Mesenchymal stem cell (in vitro differentiated cells and primary cell): ENCODE data around the gene FAT1.

Experiments
- DNase-seq: peaks from one replicate; pipeline ENCODE4 v3.0.0-alpha.2; 2013
- H2AFZ ChIP-seq: one replicate; pipeline ENCODE4 v1.6.1; 2013; ENCODE audit warnings: low read depth, mild to moderate bottlenecking, control low read depth, inconsistent platforms, low read length, moderate library complexity
- H2AK5ac ChIP-seq: 2 replicates; pipeline ENCODE4 v1.6.1; 2013; ENCODE audit warnings: low read length, moderate library complexity, mild to moderate bottlenecking, inconsistent platforms; ENCODE audit not compliant: severe bottlenecking
- H2BK120ac ChIP-seq: one replicate; pipeline ENCODE4 v1.6.1; 2013; ENCODE audit warnings: low read depth, mild to moderate bottlenecking, inconsistent platforms, low read length, moderate library complexity
- H2BK12ac ChIP-seq, 2 experiments: one replicate each; pipeline ENCODE4 v1.6.1; 2013; ENCODE audit warnings: inconsistent platforms in 2 of 2, low read length in 2 of 2, mild to moderate bottlenecking in 2 of 2, moderate library complexity in 2 of 2, control low read depth in 1 of 2
- H2BK15ac ChIP-seq: one replicate; pipeline ENCODE4 v1.6.1; 2013; ENCODE audit warnings: mild to moderate bottlenecking, low read depth, inconsistent platforms; ENCODE audit not compliant: poor library complexity, severe bottlenecking
- H2BK5ac ChIP-seq: 2 replicates; pipeline ENCODE4 v1.6.1; 2013; ENCODE audit warnings: low read depth, mild to moderate bottlenecking, low read length, control low read depth, inconsistent platforms; ENCODE audit not compliant: poor library complexity, severe bottlenecking
- H3K14ac ChIP-seq, 2 experiments: one replicate each; pipeline ENCODE4 v1.6.1; 2013; ENCODE audit warnings: inconsistent platforms in 2 of 2, low read length in 2 of 2, control low read depth in 1 of 2, mild to moderate bottlenecking in 1 of 2, moderate library complexity in 1 of 2
- H3K18ac ChIP-seq, 2 experiments: one replicate each; pipeline ENCODE4 v1.6.1; 2013; ENCODE audit warnings: inconsistent platforms in 2 of 2, low read length in 2 of 2, control low read depth in 1 of 2, low read depth in 1 of 2, mild to moderate bottlenecking in 1 of 2
- H3K23ac ChIP-seq, 2 experiments: one replicate each; pipeline ENCODE4 v1.6.1; 2013; ENCODE audit warnings: inconsistent platforms in 2 of 2, low read length in 2 of 2, mild to moderate bottlenecking in 2 of 2, moderate library complexity in 2 of 2, control low read depth in 1 of 2
- H3K27ac ChIP-seq: 2 replicates; pipeline ENCODE4 v1.5.1; 2013; ENCODE audit warnings: mild to moderate bottlenecking, moderate library complexity, low read length, control low read depth, inconsistent platforms; ENCODE audit not compliant: poor library complexity, severe bottlenecking
- H3K27me3 ChIP-seq, 2 experiments: 2 replicates each; pipeline versions ENCODE4 v1.6.1 to v1.7.0; 2013; ENCODE audit warnings: low read length in 2 of 2, mild to moderate bottlenecking in 2 of 2, moderate library complexity in 2 of 2, control low read depth in 1 of 2, inconsistent platforms in 1 of 2; ENCODE audit not compliant: control insufficient read depth in 1 of 2, insufficient read depth in 1 of 2
- H3K36me3 ChIP-seq, 2 experiments: 2 replicates each; pipeline versions ENCODE4 v1.6.1 to v1.7.0; 2013; ENCODE audit warnings: low read length in 2 of 2, control low read depth in 1 of 2, inconsistent platforms in 1 of 2, low read depth in 1 of 2, mild to moderate bottlenecking in 1 of 2; ENCODE audit not compliant: insufficient read depth in 2 of 2, control insufficient read depth in 1 of 2
- H3K4ac ChIP-seq, 2 experiments: one replicate each; pipeline ENCODE4 v1.6.1; 2013; ENCODE audit warnings: inconsistent platforms in 2 of 2, low read length in 2 of 2, mild to moderate bottlenecking in 2 of 2, moderate library complexity in 2 of 2, control low read depth in 1 of 2, low read depth in 1 of 2
- H3K4me1 ChIP-seq: 2 replicates; pipeline ENCODE4 v1.6.1; 2013; ENCODE audit warnings: low read depth, low read length, control low read depth; ENCODE audit not compliant: control insufficient read depth, insufficient read depth
- H3K4me2 ChIP-seq: 2 replicates; pipeline ENCODE4 v1.6.1; 2013; ENCODE audit warnings: low read length, mild to moderate bottlenecking, inconsistent platforms; ENCODE audit not compliant: poor library complexity, severe bottlenecking
- H3K4me3 ChIP-seq, 2 experiments: 2 replicates each; pipeline versions ENCODE4 v1.5.1 to v1.7.0; 2013; ENCODE audit warnings: low read length in 2 of 2, mild to moderate bottlenecking in 2 of 2, control low read depth in 1 of 2, low read depth in 1 of 2; ENCODE audit not compliant: insufficient read depth in 1 of 2
- H3K79me1 ChIP-seq: replicated peaks from 2 replicates; pipeline ENCODE4 v1.6.1; 2013; ENCODE audit warnings: mild to moderate bottlenecking, control low read depth, low read length, inconsistent platforms; ENCODE audit not compliant: poor library complexity, severe bottlenecking
- H3K9ac ChIP-seq: 2 replicates; pipeline ENCODE4 v1.7.0; 2013; ENCODE audit warnings: mild to moderate bottlenecking, low read length, moderate library complexity
- H3K9me3 ChIP-seq: 2 replicates; pipeline ENCODE4 v1.7.0; 2013; ENCODE audit warnings: mild to moderate bottlenecking, low read length; ENCODE audit not compliant: control insufficient read depth
- H4K8ac ChIP-seq: one replicate; pipeline ENCODE4 v1.6.1; 2013; ENCODE audit warnings: inconsistent platforms, mild to moderate bottlenecking, low read length, moderate library complexity
- H4K91ac ChIP-seq: one replicate; pipeline ENCODE4 v1.6.1; 2013; ENCODE audit warnings: mild to moderate bottlenecking, low read length, inconsistent platforms
- WGBS: methylation state at CpG from one replicate; pipeline ENCODE4 v1.1.7; 2013; ENCODE audit warnings: mixed read lengths; 5-methylcytosine and 5-hydroxymethylcytosine counted together

The FAT1 gene

DNA sequence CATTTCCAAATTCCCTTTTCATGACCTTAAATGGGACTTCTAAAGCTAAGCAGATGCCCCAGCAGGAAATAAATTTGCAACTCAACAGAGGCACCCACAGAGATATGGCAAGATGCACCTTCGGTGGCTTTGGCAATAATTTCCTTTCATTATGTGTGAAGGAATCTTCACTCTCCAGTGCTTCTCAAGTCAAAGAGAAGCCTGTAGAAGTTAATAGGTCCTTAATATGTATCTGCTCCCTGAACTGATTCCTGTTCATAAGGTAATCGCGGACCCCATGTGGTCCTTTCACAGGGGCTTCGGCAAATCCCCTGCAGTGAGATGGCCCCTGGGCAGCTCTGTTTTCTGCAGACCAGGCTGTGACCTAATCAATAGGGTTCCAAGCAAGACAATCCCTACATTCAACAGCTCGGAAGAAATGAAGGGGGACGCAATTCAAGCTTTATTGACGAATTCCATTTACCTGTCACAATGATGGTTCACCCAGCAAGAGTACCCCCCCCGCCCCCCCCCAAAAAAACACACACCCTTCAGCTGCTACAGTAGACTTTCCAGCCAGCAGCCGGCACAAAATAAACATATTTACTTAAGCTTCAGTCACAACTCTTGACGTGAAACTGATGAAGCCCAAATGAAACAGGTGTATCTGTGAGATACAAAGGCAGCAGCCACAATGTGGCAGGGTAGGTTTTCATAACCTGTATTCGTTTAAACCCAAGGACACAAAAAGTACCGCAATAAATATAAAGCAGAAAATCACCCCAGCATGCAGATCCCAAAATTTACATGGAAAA is 35.3 kb downstream of the FAT1 start:
- peaks cover 8 to 13% of the 10 kb centered on the region in 2 experiments for H3K36me3 ChIP-seq
- no peak overlapping the region for H3K9ac ChIP-seq
- no peak overlapping the region for H2BK15ac ChIP-seq
- peak overlapping the region; percentile 61 for H2AK5ac ChIP-seq
- H3K4me3 ChIP-seq = no peak overlapping the region
- H2BK5ac ChIP-seq = no peak overlapping the region
- H3K27ac ChIP-seq = peak overlapping the region; percentile 68
- no peak overlapping the region for H2BK120ac ChIP-seq
- H3K4me1 ChIP-seq = peaks cover 17% of the 10 kb centered on the region
- H2AFZ ChIP-seq = no peak overlapping the region
- no peaks in the 10 kb centered on the region for H3K9me3 ChIP-seq
- H3K4me2 ChIP-seq = peak overlapping the region; percentile 33
- no peaks in the 10 kb centered on the region for H3K79me1 ChIP-seq
- H4K8ac ChIP-seq = no peak overlapping the region
- no peak overlapping the region for H3K18ac ChIP-seq
- no peak overlapping the region for H3K23ac ChIP-seq
- H4K91ac ChIP-seq = no peak overlapping the region
- H3K14ac ChIP-seq = peak overlapping the region in 1 of 2 experiments; percentile 22
- no peak for DNase-seq
- no peak overlapping the region for H2BK12ac ChIP-seq
- H3K4ac ChIP-seq = no peak overlapping the region
- H3K27me3 ChIP-seq = no peaks in the 10 kb centered on the region
- WGBS = 59% methylated on average over 10 of the region's 12 CpGs

GRCh38 chr4:186687265-186687664 is 36.4 kb downstream of the FAT1 start:
- Histone ChIP-seq H2AFZ (no peak overlapping the region), H3K27ac (peak overlapping the region; percentile 51), H3K14ac (no peak overlapping the region), H3K4me1 (peaks cover 20% of the 10 kb centered on the region), H3K36me3 (peaks cover 15 to 17% of the 10 kb centered on the region in 2 experiments), H2BK12ac (no peak overlapping the region), H3K4ac (no peak overlapping the region), H2AK5ac (peak overlapping the region; percentile 90), H3K4me3 (no peak overlapping the region), H3K18ac (no peak overlapping the region), H3K27me3 (no peaks in the 10 kb centered on the region), H3K79me1 (no peaks in the 10 kb centered on the region), H3K9me3 (no peaks in the 10 kb centered on the region), H4K8ac (no peak overlapping the region), H3K4me2 (no peak overlapping the region), H3K9ac (no peak overlapping the region), H2BK5ac (no peak overlapping the region), H4K91ac (no peak overlapping the region), H3K23ac (no peak overlapping the region), H2BK15ac (no peak overlapping the region), H2BK120ac (no peak overlapping the region)
- 94% methylated on average over 3 of the region's 3 CpGs for WGBS
- DNase-seq = no peak

DNA sequence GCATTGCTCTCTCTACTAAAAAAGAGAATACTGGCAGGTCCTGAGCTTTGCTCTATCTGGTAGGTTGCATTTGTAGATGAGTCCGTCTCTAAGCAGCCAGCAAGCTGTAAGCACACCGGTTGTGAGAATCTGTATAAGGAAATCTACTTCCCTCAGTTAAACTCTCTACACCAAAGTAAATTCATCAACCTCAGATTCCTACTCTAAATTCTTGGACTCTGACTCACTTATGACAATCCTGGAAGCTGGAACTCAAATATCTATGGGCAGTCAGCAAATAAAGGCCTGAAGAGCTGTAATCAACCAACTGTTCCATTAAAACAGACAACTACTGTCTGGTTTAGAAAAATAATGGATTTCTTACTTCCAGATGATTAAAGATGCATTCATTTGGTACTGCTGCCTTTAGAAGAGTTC is 37.9 kb downstream of the FAT1 start:
- DNase-seq = peak; percentile 89
- Histone ChIP-seq H2BK5ac (no peak overlapping the region), H2AFZ (no peak overlapping the region), H4K8ac (no peak overlapping the region), H3K4me3 (no peak overlapping the region), H3K4ac (no peak overlapping the region), H3K4me2 (no peak overlapping the region), H2AK5ac (no peak overlapping the region), H3K4me1 (peaks cover 20% of the 10 kb centered on the region), H3K27me3 (no peaks in the 10 kb centered on the region), H3K9ac (peak overlapping the region; percentile 27), H2BK120ac (no peak overlapping the region), H3K23ac (no peak overlapping the region), H3K79me1 (no peaks in the 10 kb centered on the region), H2BK15ac (no peak overlapping the region), H3K9me3 (no peaks in the 10 kb centered on the region), H3K18ac (no peak overlapping the region), H3K14ac (no peak overlapping the region), H2BK12ac (no peak overlapping the region), H3K36me3 (peaks cover 10 to 18% of the 10 kb centered on the region in 2 experiments), H3K27ac (peak overlapping the region; percentile 92), H4K91ac (no peak overlapping the region)
- 0% methylated on average over 2 of the region's 2 CpGs for WGBS

DNA sequence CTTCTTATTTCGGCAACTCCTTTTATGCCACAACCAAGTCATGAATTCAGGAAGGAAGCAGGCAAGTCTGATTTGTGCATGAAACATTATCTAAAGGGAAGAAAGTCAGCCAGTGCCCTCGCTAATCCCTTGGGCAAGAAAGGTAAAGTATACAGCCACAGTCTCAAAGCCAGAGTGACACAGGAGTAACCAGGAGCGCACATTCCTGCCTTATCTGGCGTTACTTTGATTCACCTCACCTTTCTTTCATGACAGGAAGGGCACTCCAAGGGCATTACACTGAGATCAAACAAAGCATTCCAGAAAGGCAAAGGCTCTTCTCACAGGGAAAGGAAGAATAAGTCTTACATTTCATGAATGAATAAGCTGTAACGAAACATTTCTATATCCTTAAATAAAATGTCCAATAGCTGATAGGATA is 38.8 kb downstream of the FAT1 start:
- H3K27ac ChIP-seq = peak overlapping the region; percentile 92
- peak overlapping the region; percentile 20 for H3K4me2 ChIP-seq
- H3K27me3 ChIP-seq = no peaks in the 10 kb centered on the region
- H3K4me3 ChIP-seq = no peak overlapping the region
- no peaks in the 10 kb centered on the region for H3K9me3 ChIP-seq
- WGBS = 73% methylated on average over 4 of the region's 5 CpGs
- no peak overlapping the region for H3K14ac ChIP-seq
- H3K4me1 ChIP-seq = peaks cover 19% of the 10 kb centered on the region
- no peak overlapping the region for H2BK15ac ChIP-seq
- no peaks in the 10 kb centered on the region for H3K79me1 ChIP-seq
- peak overlapping the region in 1 of 2 experiments; percentile 28 for H3K18ac ChIP-seq
- H2AFZ ChIP-seq = no peak overlapping the region
- H3K9ac ChIP-seq = no peak overlapping the region
- peaks cover 12 to 18% of the 10 kb centered on the region in 2 experiments for H3K36me3 ChIP-seq
- H4K91ac ChIP-seq = no peak overlapping the region
- no peak overlapping the region for H2BK120ac ChIP-seq
- DNase-seq = no peak
- H4K8ac ChIP-seq = no peak overlapping the region
- H2AK5ac ChIP-seq = no peak overlapping the region
- peak overlapping the region in 1 of 2 experiments; percentile 42 for H2BK12ac ChIP-seq
- H2BK5ac ChIP-seq = peak overlapping the region; percentile 73
- H3K23ac ChIP-seq = peak overlapping the region in 1 of 2 experiments; percentile 72
- no peak overlapping the region for H3K4ac ChIP-seq
